ENCODE results near the gene RTL10. TPM values are rescaled to one million over a fixed set of nuclear protein-coding genes. Genes with fewer than 3 reads are reported as not detected.

Gene RTL10
- total RNA-seq, 1 donor from 2014 or later = 20.5 TPM

DNA sequence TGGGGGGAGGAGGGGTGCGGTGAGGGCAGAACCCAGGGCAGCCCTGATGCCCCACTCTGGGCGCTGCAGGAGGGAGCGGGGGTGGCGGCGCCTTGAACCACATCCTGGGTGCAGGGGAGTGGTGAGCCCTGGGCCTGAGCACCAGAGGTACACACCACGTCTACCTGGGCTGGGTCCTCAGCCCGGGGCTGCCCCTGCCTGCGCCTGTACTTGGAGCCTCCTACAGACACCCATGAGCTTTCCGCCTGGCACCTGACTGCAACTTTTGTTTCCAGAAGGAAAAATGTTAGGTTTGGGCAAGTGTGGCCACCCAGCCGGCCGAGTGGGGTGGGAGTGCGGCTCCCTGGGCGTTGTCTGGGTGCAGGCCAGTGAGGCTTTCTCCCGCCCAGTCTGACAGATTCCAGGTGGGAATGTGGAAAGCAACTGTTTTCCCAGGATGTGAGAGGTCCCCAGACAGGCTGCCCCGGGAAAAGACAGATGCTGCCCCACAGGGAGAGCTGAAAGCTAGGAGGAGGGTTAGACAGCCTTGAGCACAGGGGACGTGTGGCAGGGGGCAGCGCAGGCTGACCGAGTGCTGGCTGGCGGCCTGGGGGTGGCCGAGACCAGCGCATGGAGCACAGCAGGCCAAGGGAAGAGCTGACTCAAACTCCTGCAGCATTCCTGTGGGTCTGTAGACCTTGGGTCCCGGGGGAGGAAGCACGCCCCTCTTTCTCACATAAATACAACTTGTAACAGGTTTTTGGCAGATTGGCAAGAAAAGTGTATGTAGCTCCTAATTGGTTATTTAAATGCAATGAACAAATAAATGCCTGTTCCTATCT is 44.1 kb downstream of the RTL10 start:
- Histone ChIP-seq H3K4me1 (no peaks in the 10 kb centered on the region), H3K9me3 (no peaks in the 10 kb centered on the region), H3K4me3 (no peak overlapping the region), H3K27me3 (no peaks in the 10 kb centered on the region), H3K27ac (no peak overlapping the region), H3K36me3 (no peaks in the 10 kb centered on the region)
- no peak for DNase-seq
- no peak for ATAC-seq
- intact Hi-C loops (cut with DNase I) = no loop called here
- TF ChIP-seq, protein P1, sequence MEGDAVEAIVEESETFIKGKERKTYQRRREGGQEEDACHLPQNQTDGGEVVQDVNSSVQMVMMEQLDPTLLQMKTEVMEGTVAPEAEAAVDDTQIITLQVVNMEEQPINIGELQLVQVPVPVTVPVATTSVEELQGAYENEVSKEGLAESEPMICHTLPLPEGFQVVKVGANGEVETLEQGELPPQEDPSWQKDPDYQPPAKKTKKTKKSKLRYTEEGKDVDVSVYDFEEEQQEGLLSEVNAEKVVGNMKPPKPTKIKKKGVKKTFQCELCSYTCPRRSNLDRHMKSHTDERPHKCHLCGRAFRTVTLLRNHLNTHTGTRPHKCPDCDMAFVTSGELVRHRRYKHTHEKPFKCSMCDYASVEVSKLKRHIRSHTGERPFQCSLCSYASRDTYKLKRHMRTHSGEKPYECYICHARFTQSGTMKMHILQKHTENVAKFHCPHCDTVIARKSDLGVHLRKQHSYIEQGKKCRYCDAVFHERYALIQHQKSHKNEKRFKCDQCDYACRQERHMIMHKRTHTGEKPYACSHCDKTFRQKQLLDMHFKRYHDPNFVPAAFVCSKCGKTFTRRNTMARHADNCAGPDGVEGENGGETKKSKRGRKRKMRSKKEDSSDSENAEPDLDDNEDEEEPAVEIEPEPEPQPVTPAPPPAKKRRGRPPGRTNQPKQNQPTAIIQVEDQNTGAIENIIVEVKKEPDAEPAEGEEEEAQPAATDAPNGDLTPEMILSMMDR (IDR thresholded peaks at IDR 0.05) = no peak

DNA sequence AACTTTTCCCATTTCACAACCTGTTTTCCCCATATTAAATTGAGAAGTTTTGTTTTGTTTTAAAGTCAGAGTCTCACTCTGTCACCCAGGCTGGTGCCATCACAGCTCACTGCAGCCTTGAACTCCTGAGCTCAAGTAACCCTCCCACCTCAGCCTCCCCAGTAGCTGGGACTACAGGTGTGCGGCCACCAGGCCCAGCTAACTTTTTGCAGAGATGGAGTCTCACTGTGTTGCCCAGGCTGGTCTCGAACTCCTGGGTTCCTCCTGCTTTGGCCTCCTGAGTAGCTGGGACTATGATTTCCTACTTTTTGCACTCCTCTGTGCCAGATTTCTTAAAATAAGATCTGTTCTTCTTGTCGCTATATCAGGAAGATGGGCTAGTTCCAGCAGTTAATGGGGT is 44.9 kb downstream of the RTL10 start:
- H3K4me1 ChIP-seq = no peaks in the 10 kb centered on the region
- intact Hi-C loops (cut with DNase I) = no loop called here
- no peak for DNase-seq
- ATAC-seq = no peak
- TF ChIP-seq, protein P1 (IDR thresholded peaks at IDR 0.05) = no peak
- no peak overlapping the region for H3K4me3 ChIP-seq
- H3K27ac ChIP-seq = no peak overlapping the region
- H3K36me3 ChIP-seq = no peaks in the 10 kb centered on the region
- no peaks in the 10 kb centered on the region for H3K9me3 ChIP-seq
- no peaks in the 10 kb centered on the region for H3K27me3 ChIP-seq

DNA sequence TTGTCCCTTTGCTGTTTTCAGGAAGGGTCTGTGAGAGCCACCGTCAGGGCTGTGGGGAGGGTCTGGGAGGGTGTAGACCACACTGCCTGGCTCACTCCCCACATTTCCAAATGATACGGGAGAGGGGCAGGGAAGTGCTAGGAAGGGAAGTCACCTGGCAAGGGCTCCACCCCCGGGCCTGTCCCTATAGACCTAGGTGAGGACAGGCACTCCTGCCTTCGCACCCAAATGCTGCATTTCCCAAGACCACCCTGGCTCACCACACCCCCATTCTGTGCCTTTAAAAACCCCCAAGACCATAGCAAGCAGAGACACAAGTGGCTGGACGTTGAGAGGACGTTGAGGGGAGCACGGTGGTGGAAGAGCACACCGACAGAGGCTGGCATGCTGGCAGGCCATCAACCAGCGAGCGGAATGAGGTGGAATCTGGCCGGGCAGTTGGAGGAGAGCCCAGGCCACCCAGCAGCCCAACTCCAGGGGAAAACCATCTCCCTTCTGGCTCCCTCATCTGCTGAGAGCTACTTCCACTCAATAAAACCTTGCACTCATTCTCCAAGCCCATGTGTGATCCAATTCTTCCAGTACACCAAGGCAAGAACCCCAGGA is 45.7 kb downstream of the RTL10 start:
- Histone ChIP-seq H3K27ac (no peak overlapping the region), H3K27me3 (no peaks in the 10 kb centered on the region), H3K9me3 (no peaks in the 10 kb centered on the region), H3K4me1 (no peaks in the 10 kb centered on the region), H3K4me3 (no peak overlapping the region), H3K36me3 (no peaks in the 10 kb centered on the region)
- DNase-seq = no peak
- TF ChIP-seq, protein P1 (IDR thresholded peaks at IDR 0.05) = no peak
- no peak for ATAC-seq
- intact Hi-C loops (cut with DNase I) = no loop called here

DNA sequence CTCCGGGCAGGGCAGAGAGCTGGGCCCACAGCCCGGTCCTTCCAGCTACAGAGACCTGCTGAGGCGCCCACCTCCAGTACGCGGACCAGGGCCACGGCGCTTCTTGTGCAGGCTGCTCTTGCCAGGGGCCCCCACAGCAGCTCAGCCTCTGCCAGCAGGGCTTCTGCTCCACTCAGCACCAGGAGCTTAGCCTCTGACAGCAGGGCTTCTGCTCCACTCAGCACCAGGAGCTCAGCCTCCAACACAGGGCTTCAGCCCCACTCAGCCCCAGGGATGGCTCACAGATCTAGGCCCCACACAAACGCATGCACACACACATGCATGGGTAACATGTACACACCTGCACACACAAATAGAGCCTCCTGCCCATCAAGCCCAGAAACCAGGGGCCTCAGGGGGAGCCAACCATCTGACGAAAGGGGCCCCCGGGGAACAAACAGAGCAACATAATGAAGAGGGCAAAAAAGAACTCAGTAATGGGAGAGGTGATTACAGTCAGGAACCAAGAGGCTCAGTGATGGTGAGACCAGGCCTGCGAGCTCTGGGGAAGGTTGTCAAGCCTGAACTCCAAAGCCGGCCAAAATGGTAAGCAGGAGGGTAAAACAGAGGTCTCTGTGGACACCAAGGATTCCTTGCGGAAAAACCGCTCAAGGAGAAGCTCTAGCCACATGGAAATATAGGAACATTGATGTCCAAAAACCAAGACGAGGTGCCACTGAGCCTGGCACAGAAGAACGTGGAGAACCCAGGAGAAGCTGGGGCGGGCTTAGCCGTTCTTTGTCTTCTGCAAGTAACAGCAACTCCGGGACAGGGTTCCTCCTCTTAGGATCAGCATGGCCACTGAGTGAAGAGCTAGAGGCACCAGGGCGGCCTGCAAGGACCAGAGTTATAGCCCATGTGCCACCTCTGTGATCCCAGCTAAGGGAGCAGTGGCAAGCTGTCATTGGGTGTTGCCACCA is 46.5 kb downstream of the RTL10 start:
- no peak overlapping the region for H3K27ac ChIP-seq
- DNase-seq (no peak), ATAC-seq (no peak)
- intact Hi-C loops (cut with DNase I) = no loop called here
- no peak overlapping the region for H3K4me3 ChIP-seq
- H3K36me3 ChIP-seq = no peaks in the 10 kb centered on the region
- TF ChIP-seq, protein P1 (IDR thresholded peaks at IDR 0.05) = no peak
- no peaks in the 10 kb centered on the region for H3K4me1 ChIP-seq
- H3K9me3 ChIP-seq = no peaks in the 10 kb centered on the region
- H3K27me3 ChIP-seq = no peaks in the 10 kb centered on the region

DNA sequence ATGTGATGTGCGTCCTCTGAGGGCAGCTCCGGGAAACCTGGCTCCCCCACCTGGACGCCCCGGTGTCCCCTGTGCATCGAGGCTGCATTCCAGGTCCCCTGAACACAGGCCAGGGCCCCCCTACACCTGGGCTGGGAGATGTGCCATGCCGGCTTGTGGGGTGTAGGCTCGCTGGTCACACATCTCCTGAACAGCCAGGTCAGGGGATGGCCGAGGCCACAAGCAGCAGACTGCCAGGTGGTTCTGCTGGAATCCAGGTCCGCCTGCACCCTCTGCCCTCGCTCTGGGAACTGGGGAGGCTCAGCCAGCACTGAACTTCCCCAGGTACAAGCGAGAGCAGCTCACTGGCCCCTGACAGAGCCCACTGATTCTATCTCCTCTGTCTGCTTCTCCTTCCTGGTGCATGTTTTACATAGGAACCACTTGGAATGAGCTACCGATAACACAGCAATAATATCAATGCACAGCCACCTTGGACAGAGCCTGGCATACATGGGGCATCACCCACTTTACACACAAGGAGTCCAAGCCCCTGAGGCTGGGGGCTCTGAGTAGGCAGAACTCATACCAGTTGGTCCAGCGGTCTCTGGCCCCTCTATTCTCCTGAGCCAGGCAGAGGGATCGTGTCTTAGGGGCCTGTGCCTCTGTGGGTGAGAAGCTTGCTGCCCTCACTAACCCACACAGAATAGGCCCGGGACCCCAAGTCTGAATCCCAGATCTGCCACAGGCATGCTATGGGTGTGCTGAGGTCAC is 47.3 kb downstream of the RTL10 start:
- no peak for DNase-seq
- Histone ChIP-seq H3K27me3 (no peaks in the 10 kb centered on the region), H3K4me1 (no peaks in the 10 kb centered on the region), H3K36me3 (no peaks in the 10 kb centered on the region), H3K27ac (no peak overlapping the region), H3K4me3 (no peak overlapping the region), H3K9me3 (no peaks in the 10 kb centered on the region)
- no peak for ATAC-seq
- intact Hi-C loops (cut with DNase I) = no loop called here
- TF ChIP-seq, protein P1 (IDR thresholded peaks at IDR 0.05) = no peak

Data from upper lobe of right lung (tissue), 1 donor.